NCI-H2107 (cell line): ENCODE results near the gene PKN1.

Experiments
- DNase-seq: peaks from one replicate; lab custom pipeline; 2025; lab: John Stamatoyannopoulos, UW

PKN1 gene

DNA sequence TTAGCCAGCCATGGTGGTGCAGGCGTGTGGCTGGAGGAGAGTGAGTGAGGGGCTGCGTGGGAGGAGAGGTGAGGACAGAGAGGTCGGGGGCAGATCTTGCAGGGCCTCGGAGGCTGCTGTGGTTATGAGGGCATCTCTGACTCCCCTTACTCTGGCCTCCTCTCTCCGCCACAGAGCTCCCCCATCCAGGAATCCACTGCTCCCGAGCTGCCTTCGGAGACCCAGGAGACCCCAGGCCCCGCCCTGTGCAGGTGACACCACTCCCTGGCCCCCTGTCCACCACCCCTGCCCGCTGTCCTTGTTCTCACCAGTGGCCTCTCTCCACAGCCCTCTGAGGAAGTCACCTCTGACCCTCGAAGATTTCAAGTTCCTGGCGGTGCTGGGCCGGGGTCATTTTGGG, 34.3 kb downstream of the PKN1 start:
- no peak for DNase-seq

DNA sequence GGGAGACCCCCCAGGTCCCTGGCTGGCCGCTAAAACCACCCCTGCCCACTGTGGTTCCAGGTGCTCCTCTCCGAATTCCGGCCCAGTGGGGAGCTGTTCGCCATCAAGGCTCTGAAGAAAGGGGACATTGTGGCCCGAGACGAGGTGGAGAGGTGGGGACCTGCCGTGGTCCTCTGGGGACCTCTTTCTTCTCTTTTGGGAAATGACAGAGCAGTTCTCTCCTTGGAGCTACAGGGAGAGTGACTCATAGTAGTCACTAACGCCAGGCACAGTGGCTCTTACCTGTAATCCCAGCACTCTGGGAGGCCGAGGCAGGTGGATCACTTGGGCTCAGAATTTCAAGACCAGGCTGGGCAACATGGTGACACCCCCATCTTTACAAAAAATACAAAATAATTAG, 34.7 kb downstream of the PKN1 start:
- DNase-seq = no peak

DNA sequence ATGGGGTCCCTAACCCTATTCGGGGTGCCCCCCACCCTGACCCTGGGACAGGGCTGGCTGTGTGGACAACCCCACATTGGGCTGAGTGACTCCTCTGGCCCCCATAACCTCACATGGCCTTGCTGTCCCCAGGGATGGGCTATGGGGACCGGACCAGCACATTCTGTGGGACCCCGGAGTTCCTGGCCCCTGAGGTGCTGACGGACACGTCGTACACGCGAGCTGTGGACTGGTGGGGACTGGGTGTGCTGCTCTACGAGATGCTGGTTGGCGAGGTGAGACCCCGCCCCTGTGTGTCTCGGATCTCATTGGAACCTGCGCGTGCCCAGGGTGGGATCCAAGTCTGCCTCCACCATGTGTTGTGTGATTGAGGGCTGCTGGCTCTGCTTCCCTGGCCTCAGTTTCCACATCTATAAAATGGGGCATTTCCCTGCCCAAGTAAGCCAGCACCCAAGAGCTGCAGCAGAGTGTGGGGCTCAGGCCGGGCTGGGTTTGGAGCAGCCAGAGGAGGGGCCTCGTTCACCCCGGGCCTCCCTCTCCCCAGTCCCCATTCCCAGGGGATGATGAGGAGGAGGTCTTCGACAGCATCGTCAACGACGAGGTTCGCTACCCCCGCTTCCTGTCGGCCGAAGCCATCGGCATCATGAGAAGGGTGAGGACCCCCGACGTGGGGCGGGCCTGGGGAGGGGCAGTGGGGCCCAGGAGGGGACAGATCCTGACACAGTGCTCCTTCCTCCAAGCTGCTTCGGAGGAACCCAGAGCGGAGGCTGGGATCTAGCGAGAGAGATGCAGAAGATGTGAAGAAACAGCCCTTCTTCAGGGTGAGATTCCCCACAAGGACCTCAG, 37.1 kb downstream of the PKN1 start:
- DNase-seq = no peak

DNA sequence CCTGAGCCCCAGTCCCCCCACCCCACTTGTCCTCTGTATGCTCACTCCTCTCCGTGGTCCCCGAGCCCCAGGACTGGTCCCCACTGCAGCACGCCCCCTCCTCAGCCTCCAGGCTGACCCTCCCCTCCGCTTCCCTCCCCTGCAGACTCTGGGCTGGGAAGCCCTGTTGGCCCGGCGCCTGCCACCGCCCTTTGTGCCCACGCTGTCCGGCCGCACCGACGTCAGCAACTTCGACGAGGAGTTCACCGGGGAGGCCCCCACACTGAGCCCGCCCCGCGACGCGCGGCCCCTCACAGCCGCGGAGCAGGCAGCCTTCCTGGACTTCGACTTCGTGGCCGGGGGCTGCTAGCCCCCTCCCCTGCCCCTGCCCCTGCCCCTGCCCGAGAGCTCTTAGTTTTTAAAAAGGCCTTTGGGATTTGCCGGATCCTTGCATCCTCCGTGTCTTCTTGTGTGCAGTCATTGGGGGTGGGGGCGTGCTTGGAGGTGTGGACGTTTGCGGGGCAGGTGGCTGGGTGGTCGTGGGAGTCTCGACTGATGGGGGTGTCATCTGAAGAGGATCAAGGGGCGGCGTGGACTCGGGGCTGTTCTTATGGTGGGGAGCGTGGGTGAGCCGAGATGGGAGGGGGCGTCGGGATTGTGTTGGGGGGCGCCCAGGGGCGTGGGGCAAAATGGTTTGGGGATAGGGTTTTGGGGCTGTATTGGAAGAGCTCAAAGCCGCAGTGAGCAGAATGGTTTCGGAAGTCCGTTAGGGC, 38.5 kb downstream of the PKN1 start:
- no peak for DNase-seq

DNA sequence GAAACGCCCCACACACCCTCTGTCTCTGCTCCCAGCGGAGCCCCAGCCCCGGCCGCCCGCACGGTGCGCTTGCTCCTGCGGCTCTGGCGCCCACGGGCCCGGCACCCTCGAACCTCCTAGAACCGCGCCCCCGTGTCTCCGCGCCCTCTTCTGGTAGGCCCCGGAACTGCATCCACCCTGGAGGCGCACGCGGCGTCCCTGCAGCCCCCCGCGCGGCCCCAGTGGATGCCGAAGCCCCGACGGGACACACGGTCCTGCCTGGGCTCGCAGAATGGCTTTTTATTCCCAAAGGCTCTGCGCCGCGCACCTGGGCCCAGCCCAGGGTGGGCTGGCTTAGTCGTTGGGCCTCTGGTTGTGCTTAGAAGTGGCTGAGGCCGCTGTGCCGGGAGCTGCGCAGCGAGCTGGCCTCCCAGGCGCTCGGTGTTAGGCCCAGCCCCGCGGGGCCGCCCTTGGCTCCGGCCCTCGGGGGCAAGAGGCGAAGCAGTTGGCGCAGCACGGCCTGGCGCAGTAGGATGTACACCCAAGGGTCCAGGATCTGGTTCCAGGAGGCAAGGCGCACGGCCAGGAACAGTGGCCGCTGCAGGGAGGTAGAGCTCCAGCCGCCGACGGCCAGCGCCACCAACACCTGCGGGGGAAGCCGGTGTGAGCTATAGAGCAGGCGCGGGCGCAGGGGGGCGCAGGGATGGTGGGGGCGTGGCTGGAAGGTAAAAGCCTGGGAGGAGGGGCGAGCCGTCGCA, 39.3 kb downstream of the PKN1 start:
- DNase-seq = peak; percentile 64

DNA sequence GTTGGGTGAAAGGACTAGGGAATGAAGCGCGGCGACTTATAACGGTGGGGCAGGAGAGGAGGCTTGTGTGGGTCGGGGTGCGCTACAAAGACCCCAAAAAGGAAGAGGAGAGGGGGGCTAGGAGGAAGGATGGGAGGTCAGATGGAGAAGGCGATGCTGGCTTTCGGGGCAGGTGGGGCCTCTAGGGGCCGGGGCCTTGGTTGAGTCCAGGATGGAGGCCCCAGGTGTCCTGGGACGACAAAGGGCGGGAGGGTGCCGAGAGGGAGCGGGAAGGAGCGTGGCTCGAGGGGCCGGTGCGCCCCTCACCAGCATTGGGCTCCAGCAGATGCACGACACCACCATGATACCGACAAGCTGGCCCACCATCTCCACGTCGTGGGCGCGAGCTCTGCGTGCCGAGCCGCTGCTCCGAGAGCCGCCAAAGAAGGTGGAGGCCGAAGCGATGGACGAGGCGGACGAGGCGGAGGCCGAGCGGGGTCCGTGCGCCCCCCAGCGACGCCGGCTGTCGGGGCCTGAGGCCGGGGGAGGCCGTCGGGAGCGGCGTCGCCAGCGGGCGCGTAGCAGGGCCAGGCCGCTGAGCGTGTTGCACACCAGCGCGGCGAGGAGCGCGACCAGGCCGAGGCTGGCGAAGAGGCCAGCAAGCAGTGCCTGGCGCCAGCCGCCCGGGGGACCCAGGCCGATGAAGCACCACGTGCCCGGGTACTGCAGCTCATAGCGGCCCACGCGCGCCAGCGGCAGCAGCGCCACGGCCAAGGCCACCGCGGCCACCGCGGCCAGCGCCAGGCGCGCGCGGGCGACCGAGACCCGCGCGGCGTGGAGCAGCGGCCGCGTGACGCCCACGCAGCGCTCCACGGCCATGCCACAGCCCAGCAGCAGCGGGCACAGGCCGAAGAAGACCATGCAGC, 40.2 kb downstream of the PKN1 start:
- DNase-seq = no peak

DNA sequence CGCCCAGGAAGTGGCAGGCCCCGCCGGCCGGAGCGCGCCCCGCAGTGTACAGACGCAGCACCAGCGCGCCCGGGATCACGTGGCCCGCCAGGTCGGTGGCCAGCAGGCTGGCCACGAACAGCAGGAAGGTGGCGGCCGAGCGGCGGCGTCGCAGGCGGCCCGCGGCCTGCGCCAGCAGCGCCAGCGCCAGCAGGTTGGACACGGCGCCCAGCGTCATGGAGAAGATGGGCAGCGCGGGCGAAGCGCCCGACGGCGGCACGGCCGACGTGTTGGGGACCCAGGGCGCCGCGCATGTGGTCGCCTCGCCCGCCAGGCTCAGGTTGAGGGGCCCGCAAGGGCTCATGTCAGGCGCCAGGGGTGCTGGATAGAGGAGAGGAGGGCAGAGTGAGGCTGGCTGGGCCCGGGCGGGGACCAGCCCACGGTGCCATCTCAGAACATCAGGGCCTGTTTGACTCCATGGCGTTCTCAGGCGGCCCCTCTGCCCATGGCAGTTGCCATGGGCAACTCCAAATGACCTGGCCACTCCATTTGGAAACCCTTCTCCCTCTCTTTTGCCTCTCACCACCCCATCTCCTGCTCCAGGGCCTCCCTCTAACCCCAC, 41.0 kb downstream of the PKN1 start:
- no peak for DNase-seq

DNA sequence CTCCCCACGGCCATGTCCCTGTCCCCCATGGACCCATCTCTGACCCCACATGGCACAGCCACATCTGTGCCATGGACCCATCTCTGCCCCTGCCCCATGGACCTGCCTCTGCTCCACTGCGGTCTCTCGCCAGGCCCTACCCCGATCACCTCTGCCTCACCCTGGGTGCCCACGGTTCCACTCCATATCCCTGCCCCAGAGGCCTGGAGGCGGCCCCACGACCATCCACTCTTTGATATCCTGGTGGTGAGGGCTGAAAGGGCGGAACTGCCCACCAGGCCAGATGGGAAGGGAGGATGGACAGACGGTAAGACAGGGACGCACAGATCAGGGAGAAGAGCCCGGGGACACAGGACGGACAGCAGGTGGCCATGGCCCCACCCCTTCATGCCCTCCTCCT, 41.7 kb downstream of the PKN1 start:
- no peak for DNase-seq

DNA sequence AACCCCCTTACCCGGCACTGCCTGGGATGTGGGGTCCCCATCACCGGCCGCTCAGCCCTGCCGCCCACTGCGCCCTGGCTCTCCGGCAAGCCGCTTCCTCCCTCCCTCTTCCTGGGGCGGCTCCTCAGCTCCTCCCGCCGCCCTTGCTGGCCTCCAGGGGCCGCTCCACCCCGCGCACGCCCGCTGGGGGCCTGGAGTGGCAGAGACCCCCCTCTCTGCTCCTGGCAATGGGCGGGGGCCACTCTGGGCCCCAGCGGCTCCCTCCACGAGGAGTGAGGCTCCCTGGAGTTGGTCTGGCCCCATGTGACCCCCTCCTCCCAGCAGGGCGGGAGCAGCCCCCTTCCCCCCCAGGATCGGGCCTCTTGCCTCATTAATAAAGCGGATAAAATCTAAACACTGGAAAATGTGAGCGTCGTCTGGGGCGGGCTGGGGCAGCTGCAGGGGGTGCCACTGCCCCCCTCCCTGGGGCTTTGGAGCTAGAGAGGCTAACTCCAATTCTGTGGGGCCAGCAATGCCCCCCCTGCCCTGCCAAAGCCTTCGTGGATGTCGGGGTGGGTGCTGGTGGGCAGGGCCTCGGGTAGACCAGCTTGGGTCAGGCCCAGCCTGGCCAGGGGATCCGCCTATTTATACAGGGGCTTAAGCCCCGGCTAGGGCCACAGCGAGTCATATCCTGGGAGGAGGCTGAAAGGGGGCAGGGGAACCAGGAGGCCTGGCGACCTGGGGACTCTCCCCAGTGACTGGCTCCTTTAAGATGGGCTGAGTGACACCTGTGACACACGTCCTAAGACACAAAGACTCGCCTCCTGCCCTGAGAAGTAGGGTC, 42.4 kb downstream of the PKN1 start, which contains the start of gene PTGER1:
Gene PTGER1 (minus strand): TSS at position 104 of the 823 bp plus-strand sequence. CDS start 1,034 bp downstream, outside the sequence.
- no peak for DNase-seq

DNA sequence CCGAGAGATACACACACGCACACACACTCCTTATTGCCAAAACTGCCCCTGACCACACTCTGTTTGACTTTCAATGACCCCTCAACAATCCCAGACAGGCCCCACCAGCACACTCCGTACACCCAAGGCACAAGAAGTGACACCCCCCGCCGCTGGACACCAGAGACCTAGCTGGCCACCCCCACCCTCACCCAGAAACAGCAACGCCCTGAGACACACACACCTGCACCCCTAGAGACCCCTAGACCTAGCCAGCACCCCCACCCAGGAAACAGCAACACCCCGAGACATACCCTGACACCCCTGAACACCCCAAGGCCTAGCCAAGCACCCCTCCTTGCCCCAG, 43.2 kb downstream of the PKN1 start:
- DNase-seq = no peak

DNA sequence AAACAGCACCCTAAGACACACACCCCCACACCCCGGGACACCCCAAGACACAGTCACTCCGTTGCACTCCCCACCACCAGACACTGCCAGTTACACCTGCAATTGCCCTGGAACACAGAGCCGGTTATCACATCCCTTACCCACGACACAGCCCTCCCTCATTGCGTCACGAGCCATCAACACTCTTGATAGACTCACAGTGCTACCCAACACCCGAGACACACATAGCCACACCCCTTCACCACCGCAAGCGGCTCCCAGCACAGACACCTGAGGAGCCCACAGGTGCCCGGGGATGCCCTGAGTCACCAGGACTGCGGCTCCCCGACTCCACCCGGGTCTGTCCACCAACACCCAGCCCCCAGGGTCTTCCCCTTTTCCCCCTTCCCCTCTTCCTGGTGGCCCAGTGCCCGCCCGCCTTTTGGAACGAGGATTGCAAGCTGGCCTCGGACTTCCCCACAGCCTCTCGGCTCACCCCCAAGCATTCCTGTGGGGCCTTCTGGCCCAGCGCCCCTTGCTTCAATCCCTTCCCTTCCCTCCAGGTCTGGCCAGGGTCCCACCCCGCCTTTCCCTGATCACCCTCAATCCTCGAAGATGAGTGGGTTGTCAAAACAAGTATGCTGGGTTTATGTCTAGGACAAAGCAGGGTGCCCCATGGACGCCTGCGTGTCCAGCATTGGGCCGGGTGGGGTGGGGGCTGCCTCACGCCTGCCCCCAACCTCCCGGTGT, 43.7 kb downstream of the PKN1 start:
- peak; percentile 71 for DNase-seq

DNA sequence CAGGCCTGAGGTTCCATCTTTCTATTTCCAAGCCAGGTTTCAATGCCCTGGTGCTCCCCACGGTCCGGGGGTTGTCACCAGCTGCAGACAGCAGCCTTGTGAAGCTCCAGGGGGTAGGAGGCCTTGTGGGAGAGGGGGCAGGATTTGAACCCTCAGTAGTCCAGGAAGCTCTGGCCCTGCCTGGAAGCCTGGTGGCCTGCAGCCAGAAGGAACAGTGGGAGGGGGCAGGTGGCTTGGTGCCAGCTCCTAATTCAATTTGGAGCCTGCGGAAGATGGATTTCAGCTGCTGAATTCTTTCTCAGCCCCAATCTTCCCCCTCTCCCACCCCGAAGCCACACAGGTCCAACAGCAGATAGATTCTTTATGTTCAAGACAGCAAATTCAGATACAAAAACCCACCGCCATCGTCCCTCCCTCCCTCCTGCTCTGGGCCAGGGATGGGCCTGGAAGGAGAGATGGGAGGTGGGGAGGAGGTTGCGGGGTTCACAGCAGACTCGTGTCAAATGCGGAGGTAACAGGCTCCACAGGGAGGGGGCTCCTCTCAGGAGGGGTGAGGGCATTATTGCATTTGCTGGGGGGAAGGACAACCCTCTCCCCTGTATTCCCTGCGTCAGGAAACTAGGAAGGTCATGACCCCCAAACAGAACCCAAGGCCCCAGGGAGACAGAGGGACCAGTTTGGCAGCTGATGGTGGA, 44.5 kb downstream of the PKN1 start:
- no peak for DNase-seq

DNA sequence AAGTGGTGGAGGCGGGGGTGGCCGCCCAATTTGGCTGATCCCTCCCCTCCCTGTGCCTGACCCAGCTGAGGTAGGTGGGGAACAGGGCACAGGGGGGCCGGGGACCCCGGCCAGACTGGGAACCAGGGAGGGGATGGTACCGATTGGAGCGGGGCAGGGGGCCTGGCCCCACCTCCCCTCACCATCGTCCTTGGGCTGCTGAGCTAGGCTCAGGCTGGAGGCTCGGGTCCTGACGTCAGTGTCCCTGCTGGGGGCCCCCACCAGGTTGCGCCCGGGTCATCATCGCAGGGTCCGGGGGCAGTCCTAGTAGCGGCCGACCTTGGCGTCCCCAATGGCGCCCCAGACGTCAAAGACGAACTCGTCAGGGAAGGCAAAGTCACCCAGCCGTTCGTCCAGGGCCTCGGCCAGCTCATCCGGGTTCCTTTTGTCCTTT, 45.0 kb downstream of the PKN1 start:
- DNase-seq = no peak

DNA sequence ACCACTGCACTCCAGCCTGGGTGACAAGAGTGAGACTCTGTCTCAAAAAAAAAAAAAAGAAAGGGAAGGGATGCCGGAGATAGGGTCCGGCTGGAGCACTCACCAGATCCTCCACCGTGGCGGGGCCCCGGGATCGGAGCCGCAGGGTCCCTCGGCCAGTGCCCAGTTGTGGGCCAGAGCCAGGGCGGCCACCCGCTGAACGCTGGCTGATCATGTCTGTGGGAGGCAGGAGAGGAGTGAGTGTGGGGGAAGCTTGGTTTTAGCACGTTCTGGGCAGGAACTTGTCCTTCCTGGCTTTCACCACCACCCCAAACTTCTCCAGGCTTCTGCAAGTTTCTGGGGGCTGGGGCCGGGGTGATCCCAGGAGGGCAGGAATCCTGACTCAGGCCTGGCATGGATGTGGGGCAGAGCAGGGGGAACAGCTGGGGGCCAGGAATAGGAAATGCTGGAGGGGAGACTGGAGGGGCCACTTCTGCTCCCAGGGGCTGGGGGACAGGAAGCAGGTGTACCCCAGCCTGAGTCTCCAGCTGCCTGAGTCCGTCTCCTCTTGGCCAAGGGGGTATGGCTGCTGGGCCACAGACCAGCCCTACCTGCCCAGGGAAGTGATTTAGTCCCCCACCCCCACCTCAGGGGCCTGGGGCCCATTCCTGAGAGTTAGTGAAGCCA, 46.3 kb downstream of the PKN1 start:
- DNase-seq = no peak

DNA sequence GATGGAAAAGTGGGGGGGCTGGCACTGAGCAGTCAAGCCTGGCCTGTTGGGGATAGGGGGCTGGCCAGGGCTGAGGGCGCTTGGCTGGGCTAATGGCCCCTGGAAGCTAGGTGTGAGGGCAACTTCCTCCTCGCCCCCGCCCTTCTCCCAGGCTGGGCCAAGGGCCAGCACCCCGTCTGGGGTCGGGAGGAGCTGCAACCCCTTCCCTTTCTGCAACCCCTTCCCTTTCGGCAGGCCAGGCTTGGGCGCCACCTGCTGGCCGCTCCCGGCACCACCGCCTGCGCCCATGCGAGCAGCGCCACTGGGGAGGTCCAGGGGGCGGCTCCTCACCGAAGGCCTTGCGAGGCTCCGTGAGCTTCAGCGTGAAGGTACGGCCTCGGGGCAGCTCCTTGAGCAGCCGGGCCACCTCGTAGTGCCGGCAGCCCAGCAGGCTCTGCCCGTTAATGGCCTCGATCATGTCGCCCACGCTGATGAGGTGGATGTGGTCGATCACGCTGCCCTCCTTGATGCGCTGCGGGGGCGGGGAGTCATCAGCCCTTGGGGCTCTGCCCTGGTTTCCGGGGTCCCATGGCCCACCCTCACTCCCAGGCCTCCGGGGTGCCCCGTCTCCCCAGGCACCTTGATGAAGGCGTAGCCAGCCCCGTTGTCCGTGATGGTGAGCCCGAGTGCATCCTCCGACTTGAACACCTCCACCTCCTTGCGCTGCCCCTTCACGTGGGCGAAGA, 47.0 kb downstream of the PKN1 start:
- DNase-seq = no peak

DNA sequence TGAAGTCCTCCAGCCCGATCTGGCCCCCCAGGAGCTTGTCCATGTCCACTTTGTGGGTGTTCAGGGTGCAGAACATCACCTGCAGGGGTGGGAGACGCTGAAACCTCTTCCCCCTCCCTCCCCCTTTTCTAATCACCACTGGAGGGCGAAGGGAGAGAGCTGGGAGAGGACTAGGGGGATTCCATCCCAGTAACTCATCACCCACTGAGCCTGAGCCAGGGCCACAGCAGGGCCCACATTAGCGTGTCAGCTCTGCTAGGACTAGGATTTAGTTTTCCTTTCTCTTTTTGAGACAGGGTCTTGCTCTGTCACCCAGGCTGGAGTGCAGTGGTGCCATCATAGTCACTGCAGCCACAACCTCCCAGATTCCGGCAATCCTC, 47.6 kb downstream of the PKN1 start:
- no peak for DNase-seq

DNA sequence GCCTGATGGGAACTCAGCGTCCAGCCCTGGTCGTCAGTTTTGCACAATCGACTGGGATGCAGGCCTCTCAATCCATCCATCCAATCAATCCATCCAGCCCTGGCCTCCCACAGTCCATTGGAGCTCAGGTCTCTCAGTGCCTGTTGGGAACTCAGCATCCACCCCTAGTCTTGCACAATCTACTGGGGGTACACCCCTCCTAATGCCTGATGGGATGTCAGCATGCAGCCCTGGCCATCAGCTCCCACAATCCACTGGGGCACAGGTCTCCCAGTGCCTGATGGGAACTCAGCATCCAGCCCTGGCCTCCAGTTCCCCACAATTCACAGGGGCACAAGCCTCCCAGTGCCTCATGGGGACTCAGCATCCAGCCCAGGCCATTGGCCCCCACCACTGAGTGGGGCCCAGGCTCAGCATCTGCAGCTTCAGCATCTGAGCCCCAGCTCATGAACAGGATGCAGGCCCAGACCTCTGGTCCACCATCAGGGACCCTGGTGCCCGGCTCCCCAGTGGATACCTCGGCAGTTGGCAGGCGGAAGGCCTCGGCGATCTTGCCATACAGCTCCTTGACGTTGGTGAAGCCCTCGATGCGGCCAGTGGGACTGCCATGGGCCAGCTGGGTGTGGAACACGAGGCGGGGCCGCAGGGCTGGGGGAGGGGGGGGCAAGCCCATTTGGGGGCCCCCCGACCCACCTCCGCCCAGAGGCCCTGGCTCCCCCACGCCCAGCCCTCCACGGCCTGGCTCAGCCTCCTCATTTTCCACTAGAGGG, 49.3 kb downstream of the PKN1 start:
- no peak for DNase-seq
